Measurements from ENCODE around the gene CACNB1. TPM values are rescaled to one million over a fixed set of nuclear protein-coding genes. Genes with fewer than 3 reads are reported as not detected.

The CACNB1 gene
- total and polyA plus RNA-seq, 2 of the 13 experiments (the other 11 are each of a cell fraction or from before 2014, with no cell fraction given): 0.75 to 1.5 TPM

DNA sequence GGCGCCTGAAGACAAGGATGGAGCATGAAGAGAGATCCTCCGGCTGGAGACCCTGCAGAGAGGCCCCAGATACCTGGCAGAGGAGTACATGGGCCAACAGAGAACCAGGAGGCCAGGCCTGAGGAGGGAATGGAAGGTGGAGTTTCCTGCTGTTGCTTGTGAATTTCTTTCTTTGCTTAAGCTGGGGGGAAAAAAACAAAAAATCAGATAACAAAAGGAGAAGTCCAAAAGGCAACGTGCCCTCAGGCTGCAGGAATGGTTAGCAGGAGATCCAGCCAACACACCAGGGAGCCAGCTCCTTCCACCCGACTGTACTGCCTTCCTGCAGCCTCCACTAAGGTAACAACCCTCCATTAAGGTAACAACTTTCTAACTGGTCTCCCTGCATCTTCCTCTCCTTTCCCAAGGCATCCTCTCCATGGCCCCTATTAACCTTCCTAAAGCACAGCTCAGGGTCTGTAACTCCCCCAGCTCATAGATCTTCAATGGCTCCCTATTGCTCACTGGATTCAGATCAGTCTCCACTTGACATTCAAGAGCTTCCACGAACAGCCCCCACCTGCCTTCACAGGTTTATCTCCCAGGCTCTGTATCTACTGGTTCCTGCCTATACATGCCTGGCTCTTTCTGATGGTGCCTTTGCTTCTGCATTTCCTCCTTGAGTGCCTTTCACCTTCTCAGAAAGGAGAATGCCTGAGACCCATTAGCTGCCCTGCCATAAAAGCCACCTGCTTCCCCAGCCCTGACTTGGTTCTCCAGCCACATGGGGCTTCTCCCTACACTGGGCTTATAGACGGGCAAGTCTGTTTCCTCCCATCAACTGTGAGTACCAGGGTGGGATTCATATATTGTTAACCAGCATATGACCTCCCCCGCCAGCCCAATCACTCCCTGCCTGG, 30.8 kb downstream of the CACNB1 start:
- 23% methylated on average over 7 of the region's 7 CpGs for WGBS (ENCODE audit: low lambda C conversion rate)
- H3K27ac ChIP-seq (ENCODE audit: extremely low read length, insufficient read depth, low read length): no peak overlapping the region
- TF ChIP-seq ZNF570 (CRISPR knock-in tag; IDR thresholded peaks at IDR 0.05; ENCODE audit: borderline replicate concordance) (no peak), ZC3H13 (CRISPR knock-in tag; IDR thresholded peaks at IDR 0.05) (no peak), ARNT (IDR thresholded peaks at IDR 0.05) (no peak), ZNF557 (CRISPR knock-in tag; IDR thresholded peaks at IDR 0.05) (no peak), RBAK (CRISPR knock-in tag; IDR thresholded peaks at IDR 0.05) (no peak), LCORL (IDR thresholded peaks at IDR 0.05) (no peak), LCORL (CRISPR knock-in tag; IDR thresholded peaks at IDR 0.05) (no peak), ZSCAN29 (CRISPR knock-in tag; conservative IDR thresholded peaks at IDR 0.05) (no peak), KAT7 (CRISPR knock-in tag; IDR thresholded peaks at IDR 0.05; ENCODE audit: borderline replicate concordance) (no peak), NR3C1 (CRISPR knock-in tag; IDR thresholded peaks at IDR 0.05) (no peak), PHB2 (IDR thresholded peaks at IDR 0.05; ENCODE audit: partially characterized antibody) (no peak), BORCS8-MEF2B (CRISPR knock-in tag; IDR thresholded peaks at IDR 0.05) (no peak), SRSF4 (IDR thresholded peaks at IDR 0.05; ENCODE audit: low read depth, low read length, poor library complexity, severe bottlenecking) (no peak)
- TF ChIP-seq, protein P1, sequence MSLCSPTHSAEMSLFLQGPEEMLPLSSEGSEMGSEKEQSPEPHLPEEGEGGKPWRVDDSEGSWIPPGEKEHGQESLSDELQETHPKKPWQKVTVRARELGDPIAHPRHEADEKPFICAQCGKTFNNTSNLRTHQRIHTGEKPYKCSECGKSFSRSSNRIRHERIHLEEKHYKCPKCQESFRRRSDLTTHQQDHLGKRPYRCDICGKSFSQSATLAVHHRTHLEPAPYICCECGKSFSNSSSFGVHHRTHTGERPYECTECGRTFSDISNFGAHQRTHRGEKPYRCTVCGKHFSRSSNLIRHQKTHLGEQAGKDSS (CRISPR knock-in tag; IDR thresholded peaks at IDR 0.05; ENCODE audit: borderline replicate concordance, low read depth): no peak
- TF ChIP-seq, protein P2, sequence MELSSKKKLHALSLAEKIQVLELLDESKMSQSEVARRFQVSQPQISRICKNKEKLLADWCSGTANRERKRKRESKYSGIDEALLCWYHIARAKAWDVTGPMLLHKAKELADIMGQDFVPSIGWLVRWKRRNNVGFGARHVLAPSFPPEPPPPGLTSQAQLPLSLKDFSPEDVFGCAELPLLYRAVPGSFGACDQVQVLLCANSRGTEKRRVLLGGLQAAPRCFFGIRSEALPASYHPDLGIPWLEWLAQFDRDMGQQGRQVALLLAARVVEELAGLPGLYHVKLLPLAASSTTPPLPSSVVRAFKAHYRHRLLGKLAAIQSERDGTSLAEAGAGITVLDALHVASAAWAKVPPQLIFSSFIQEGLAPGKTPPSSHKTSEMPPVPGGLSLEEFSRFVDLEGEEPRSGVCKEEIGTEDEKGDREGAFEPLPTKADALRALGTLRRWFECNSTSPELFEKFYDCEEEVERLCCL (CRISPR knock-in tag; IDR thresholded peaks at IDR 0.05; ENCODE audit: borderline replicate concordance): no peak
- TF ChIP-seq, protein P3, sequence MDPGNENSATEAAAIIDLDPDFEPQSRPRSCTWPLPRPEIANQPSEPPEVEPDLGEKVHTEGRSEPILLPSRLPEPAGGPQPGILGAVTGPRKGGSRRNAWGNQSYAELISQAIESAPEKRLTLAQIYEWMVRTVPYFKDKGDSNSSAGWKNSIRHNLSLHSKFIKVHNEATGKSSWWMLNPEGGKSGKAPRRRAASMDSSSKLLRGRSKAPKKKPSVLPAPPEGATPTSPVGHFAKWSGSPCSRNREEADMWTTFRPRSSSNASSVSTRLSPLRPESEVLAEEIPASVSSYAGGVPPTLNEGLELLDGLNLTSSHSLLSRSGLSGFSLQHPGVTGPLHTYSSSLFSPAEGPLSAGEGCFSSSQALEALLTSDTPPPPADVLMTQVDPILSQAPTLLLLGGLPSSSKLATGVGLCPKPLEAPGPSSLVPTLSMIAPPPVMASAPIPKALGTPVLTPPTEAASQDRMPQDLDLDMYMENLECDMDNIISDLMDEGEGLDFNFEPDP (CRISPR knock-in tag; conservative IDR thresholded peaks at IDR 0.05): no peak
- ATAC-seq (no peak), FAIRE-seq (no peak), DNase-seq (ENCODE audit: low spot score) (no peak)
- no peaks in the 10 kb centered on the region for H4K20me1 ChIP-seq (ENCODE audit: insufficient read depth, low read length)
- H3K4me3 ChIP-seq (replicated peaks in 1 of 3; ENCODE audit: insufficient read depth in 1 of 3, low read depth in 2 of 3, low read length in 3 of 3): no peak overlapping the region
- H3K36me3 ChIP-seq (replicated peaks in 1 of 2; ENCODE audit: control insufficient read depth in 1 of 2, insufficient read depth in 2 of 2, low read length in 2 of 2): no peaks in the 10 kb centered on the region
- intact Hi-C loops (cut with micrococcal nuclease; ENCODE audit: unreplicated experiment): no loop called here
- CTCF ChIA-PET (ENCODE audit: low intra/inter-chr PET ratio, low total read pairs): no interaction called here
- peaks cover 14% of the 10 kb centered on the region; the same call in 1 of the 2 replicates for H3K4me1 ChIP-seq (ENCODE audit: insufficient read depth, low read length)
- in situ Hi-C loops (cut with HindIII; ENCODE audit: extremely low pct_ligation_motif_present, low pct_unique_long_range_greater_than_20kb): loop anchor here (25.0 kb wide), 1 partner anchor 404 kb away; the partner anchor contains the start of gene PSMB3
- no peak overlapping the region for H3K9ac ChIP-seq (ENCODE audit: insufficient read depth, low read depth, low read length)
- H3K27me3 ChIP-seq (ENCODE audit: control insufficient read depth in 1 of 2, insufficient read depth in 2 of 2, low read length in 2 of 2): peaks cover 4 to 27% of the 10 kb centered on the region in 2 experiments; a peak in 4 of 5 replicates
- no TSS peak for BruUV-seq (replicated peaks)
- POLR2A ChIA-PET: interaction anchor here (1.2 kb wide), 1 partner anchor 33 kb away, joined by 4 read pairs; the partner anchor contains the start of gene RPL19
- no peaks in the 10 kb centered on the region for H3K79me2 ChIP-seq (ENCODE audit: insufficient read depth, low read length)
- H3K9me3 ChIP-seq (ENCODE audit: low read length): no peaks in the 10 kb centered on the region
- no peak overlapping the region for H3K4me2 ChIP-seq (ENCODE audit: low read depth, low read length)
- no peak overlapping the region for H2AFZ ChIP-seq (ENCODE audit: low read length)
